Hepatic stellate cell (primary cell): ENCODE measurements around the gene IL36B.
"Not testable (repeated sequence)": the region's sequence is repeated elsewhere in the genome, so short reads cannot be mapped to it uniquely, and the experiment has no call there.

Experiments used
- DNase-seq: peaks from one replicate; pipeline ENCODE4 v3.0.0; 2011; ENCODE audit warnings: low spot score

The IL36B gene

GRCh38 chr2:113052396-113052917 lies at the start of gene IL36B:
IL36B (minus strand) TSS chr2:113052867.
- no peak for DNase-seq

- DNase-seq = no peak
These were observed 49.5 kb upstream of the IL36B start for GRCh38 chr2:113102133-113102532.

GRCh38 chr2:113098532-113098931 lies 45.9 kb upstream of the IL36B start:
- DNase-seq = no peak

GRCh38 chr2:113098041-113098440 lies 45.4 kb upstream of the IL36B start:
- DNase-seq = no peak

- not testable (repeated sequence) for DNase-seq
These were observed 44.4 kb upstream of the IL36B start for GRCh38 chr2:113096842-113097618.

GRCh38 chr2:113096306-113096705 lies 43.6 kb upstream of the IL36B start:
- not testable (repeated sequence) for DNase-seq

GRCh38 chr2:113093613-113093977 lies 40.9 kb upstream of the IL36B start:
- DNase-seq = no peak

- no peak for DNase-seq
These were observed 40.4 kb upstream of the IL36B start for GRCh38 chr2:113092864-113093612.

GRCh38 chr2:113091231-113091896 lies 38.7 kb upstream of the IL36B start:
- DNase-seq = no peak

GRCh38 chr2:113089916-113090315 lies 37.2 kb upstream of the IL36B start:
- DNase-seq = no peak

- DNase-seq = no peak
These were observed 35.7 kb upstream of the IL36B start for GRCh38 chr2:113088213-113088992.

- DNase-seq = no peak
These were observed 32.9 kb upstream of the IL36B start for GRCh38 chr2:113085542-113085941.

- no peak for DNase-seq
These were observed 31.8 kb upstream of the IL36B start for GRCh38 chr2:113084249-113085000.

- no peak for DNase-seq
These were observed 30.6 kb upstream of the IL36B start for GRCh38 chr2:113083296-113083695.

GRCh38 chr2:113081488-113082210 lies 29.0 kb upstream of the IL36B start:
- DNase-seq = no peak

- DNase-seq = peak; percentile 16
These were observed 27.5 kb upstream of the IL36B start for GRCh38 chr2:113080134-113080533.

- DNase-seq = no peak
These were observed 26.5 kb upstream of the IL36B start for GRCh38 chr2:113079131-113079530.

GRCh38 chr2:113078350-113078839 lies 25.7 kb upstream of the IL36B start:
- no peak for DNase-seq

- DNase-seq = no peak
These were observed 25.3 kb upstream of the IL36B start for GRCh38 chr2:113077921-113078320.

GRCh38 chr2:113076954-113077669 lies 24.4 kb upstream of the IL36B start:
- DNase-seq = no peak
